ENCODE data around the gene CCDC40. TPM values are rescaled to one million over a fixed set of nuclear protein-coding genes. Genes with fewer than 3 reads are reported as not detected.
A peak's percentile ranks its signal among the peaks of the same experiment; 100 is the strongest.
"Not testable (repeated sequence)": the region's sequence is repeated elsewhere in the genome, so short reads cannot be mapped to it uniquely, and the experiment has no call there.

The CCDC40 gene
- total and polyA plus RNA-seq, 4 experiments from 2014 or later = 0.28 to 1.3 TPM; not detected in 2

GRCh38 chr17:79994228-79994569 lies 42.2 kb upstream of the CCDC40 start:
- peaks cover 60% of the 10 kb centered on the region for H3K4me1 ChIP-seq (ENCODE audit: insufficient read depth, low read length)
- not testable (repeated sequence) for DNase-seq; H3K4me3 ChIP-seq (ENCODE audit: low read length in 2 of 2); H3K27ac ChIP-seq (ENCODE audit: low read depth, low read length); H3K27me3 ChIP-seq (ENCODE audit: insufficient read depth, low read length); H3K9me3 ChIP-seq (ENCODE audit: control insufficient read depth in 1 of 2, low read length in 2 of 2); H3K27ac Mint-ChIP-seq; H3K36me3 Mint-ChIP-seq; H3K9me3 Mint-ChIP-seq; H3K36me3 ChIP-seq (ENCODE audit: insufficient read depth, low read length); H3K27me3 Mint-ChIP-seq; H3K4me3 Mint-ChIP-seq
- CTCF ChIA-PET (ENCODE audit: partially characterized antibody) = interaction anchor here (1.0 to 4.5 kb wide), 9 partner anchors 12 to 253 kb away, joined by 3 to 30 read pairs (median 5); no protein-coding TSS in a partner anchor
- POLR2A ChIA-PET (ENCODE audit: partially characterized antibody) = interaction anchor here (0.8 kb wide), 1 partner anchor 10 kb away, joined by 3 read pairs; no protein-coding TSS in a partner anchor
- intact Hi-C loops (cut with micrococcal nuclease) = loop anchor here (5.0 kb wide), 1 partner anchor 182 kb away; no protein-coding TSS in a partner anchor
- peaks cover 31 to 64% (median 46%) of the 10 kb centered on the region in 4 donors for H3K4me1 Mint-ChIP-seq

- CTCF ChIA-PET (ENCODE audit: partially characterized antibody) = interaction anchor here (1.3 to 4.5 kb wide), 6 partner anchors 11 to 249 kb away, joined by 4 to 30 read pairs (median 10); no protein-coding TSS in a partner anchor
- DNase-seq = no peak
- no peaks in the 10 kb centered on the region for H3K36me3 ChIP-seq (ENCODE audit: insufficient read depth, low read length)
- Mint-ChIP-seq H3K36me3 (no peaks in the 10 kb centered on the region), H3K4me1 (peaks cover 32 to 64% (median 46%) of the 10 kb centered on the region in 4 donors), H3K4me3 (no peak overlapping the region), H3K9me3 (no peaks in the 10 kb centered on the region), H3K27me3 (no peaks in the 10 kb centered on the region), H3K27ac (peak overlapping the region in 2 of 7 donors; percentile 15 to 48)
- POLR2A ChIA-PET (ENCODE audit: partially characterized antibody) = interaction anchor here (0.6 kb wide), 1 partner anchor 81 kb away, joined by 3 read pairs; no protein-coding TSS in a partner anchor
- no peaks in the 10 kb centered on the region for H3K9me3 ChIP-seq (ENCODE audit: control insufficient read depth in 1 of 2, low read length in 2 of 2)
- H3K27ac ChIP-seq (ENCODE audit: low read depth, low read length) = no peak overlapping the region
- H3K27me3 ChIP-seq (ENCODE audit: insufficient read depth, low read length) = no peaks in the 10 kb centered on the region
- H3K4me1 ChIP-seq (ENCODE audit: insufficient read depth, low read length) = peaks cover 60% of the 10 kb centered on the region
- intact Hi-C loops (cut with micrococcal nuclease) = loop anchor here (5.0 kb wide), 1 partner anchor 182 kb away; no protein-coding TSS in a partner anchor
- H3K4me3 ChIP-seq (ENCODE audit: low read length in 2 of 2) = no peak overlapping the region
Measured at GRCh38 chr17:79994602-79995001, 41.8 kb upstream of the CCDC40 start.

GRCh38 chr17:79995696-79996095 lies 40.7 kb upstream of the CCDC40 start:
- ChIA-PET POLR2A (ENCODE audit: partially characterized antibody) (interaction anchor here (0.6 kb wide), 1 partner anchor 194 kb away, joined by 3 read pairs; no protein-coding TSS in a partner anchor), CTCF (ENCODE audit: partially characterized antibody) (interaction anchor here (3.0 to 4.5 kb wide), 3 partner anchors 10 to 250 kb away, joined by 13 to 30 read pairs (median 24); no protein-coding TSS in a partner anchor)

DNA sequence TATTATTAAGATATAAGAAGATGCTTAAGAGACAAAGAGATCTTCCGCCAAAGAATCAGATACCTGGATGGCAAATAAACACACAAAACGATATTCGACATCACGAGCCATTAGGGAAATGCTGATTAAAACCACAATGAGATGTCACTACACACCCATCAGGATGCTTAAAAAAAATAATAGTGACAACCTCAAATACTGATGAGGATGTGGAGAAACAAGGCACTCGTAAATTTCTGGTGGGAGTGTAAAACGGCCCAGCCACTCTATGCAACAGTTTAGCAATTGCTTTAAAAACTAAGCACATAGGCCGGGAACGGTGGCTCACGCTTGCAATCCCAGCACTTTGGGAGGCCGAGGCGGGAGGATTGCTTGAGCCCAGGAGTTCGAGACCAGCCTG lies 40.2 kb upstream of the CCDC40 start:
- Mint-ChIP-seq H3K4me1 (peaks cover 32 to 55% (median 43%) of the 10 kb centered on the region in 4 donors), H3K36me3 (no peaks in the 10 kb centered on the region), H3K4me3 (peak overlapping the region in 5 of 8 donors; percentile 13 to 91 (median 81)), H3K9me3 (no peaks in the 10 kb centered on the region), H3K27me3 (no peaks in the 10 kb centered on the region), H3K27ac (peak overlapping the region; percentile 88 to 98 (median 96))
- intact Hi-C loops (cut with micrococcal nuclease) = loop anchor here (2.0 kb wide), 2 partner anchors 157 to 199 kb away; partner anchors contain the start of genes CBX4 and CBX8
- no peaks in the 10 kb centered on the region for H3K27me3 ChIP-seq (ENCODE audit: insufficient read depth, low read length)
- no peak overlapping the region for H3K4me3 ChIP-seq (ENCODE audit: low read length in 2 of 2)
- H3K4me1 ChIP-seq (ENCODE audit: insufficient read depth, low read length) = peaks cover 56% of the 10 kb centered on the region
- H3K9me3 ChIP-seq (ENCODE audit: control insufficient read depth in 1 of 2, low read length in 2 of 2) = no peaks in the 10 kb centered on the region
- DNase-seq = peak in 2 of 5 donors; percentile 8 to 24
- CTCF ChIA-PET (ENCODE audit: partially characterized antibody) = interaction anchor here (0.8 to 5.0 kb wide), 10 partner anchors 9 to 255 kb away, joined by 3 to 41 read pairs (median 12); no protein-coding TSS in a partner anchor
- H3K27ac ChIP-seq (ENCODE audit: low read depth, low read length) = peak overlapping the region; percentile 64
- POLR2A ChIA-PET (ENCODE audit: partially characterized antibody) = interaction anchor here (0.6 to 2.3 kb wide), 15 partner anchors 9 to 458 kb away, joined by 3 to 13 read pairs (median 5); partner anchors contain the start of genes CBX4, CBX8 and GAA
- H3K36me3 ChIP-seq (ENCODE audit: insufficient read depth, low read length) = no peaks in the 10 kb centered on the region

More at GRCh38 chr17:79995696-79996095, 40.7 kb upstream of the CCDC40 start:
- DNase-seq = no peak
- Mint-ChIP-seq H3K9me3 (no peaks in the 10 kb centered on the region), H3K4me3 (peak overlapping the region in 1 of 8 donors; percentile 13), H3K4me1 (peaks cover 32 to 60% (median 46%) of the 10 kb centered on the region in 4 donors), H3K27ac (peak overlapping the region; percentile 10 to 97 (median 91)), H3K27me3 (no peaks in the 10 kb centered on the region), H3K36me3 (no peaks in the 10 kb centered on the region)
- H3K9me3 ChIP-seq (ENCODE audit: control insufficient read depth in 1 of 2, low read length in 2 of 2) = no peaks in the 10 kb centered on the region
- no peaks in the 10 kb centered on the region for H3K27me3 ChIP-seq (ENCODE audit: insufficient read depth, low read length)
- no peak overlapping the region for H3K4me3 ChIP-seq (ENCODE audit: low read length in 2 of 2)
- H3K36me3 ChIP-seq (ENCODE audit: insufficient read depth, low read length) = no peaks in the 10 kb centered on the region
- intact Hi-C loops (cut with micrococcal nuclease) = loop anchor here (2.0 kb wide), 2 partner anchors 157 to 199 kb away; partner anchors contain the start of genes CBX4 and CBX8
- H3K27ac ChIP-seq (ENCODE audit: low read depth, low read length) = no peak overlapping the region
- H3K4me1 ChIP-seq (ENCODE audit: insufficient read depth, low read length) = peaks cover 60% of the 10 kb centered on the region

DNA sequence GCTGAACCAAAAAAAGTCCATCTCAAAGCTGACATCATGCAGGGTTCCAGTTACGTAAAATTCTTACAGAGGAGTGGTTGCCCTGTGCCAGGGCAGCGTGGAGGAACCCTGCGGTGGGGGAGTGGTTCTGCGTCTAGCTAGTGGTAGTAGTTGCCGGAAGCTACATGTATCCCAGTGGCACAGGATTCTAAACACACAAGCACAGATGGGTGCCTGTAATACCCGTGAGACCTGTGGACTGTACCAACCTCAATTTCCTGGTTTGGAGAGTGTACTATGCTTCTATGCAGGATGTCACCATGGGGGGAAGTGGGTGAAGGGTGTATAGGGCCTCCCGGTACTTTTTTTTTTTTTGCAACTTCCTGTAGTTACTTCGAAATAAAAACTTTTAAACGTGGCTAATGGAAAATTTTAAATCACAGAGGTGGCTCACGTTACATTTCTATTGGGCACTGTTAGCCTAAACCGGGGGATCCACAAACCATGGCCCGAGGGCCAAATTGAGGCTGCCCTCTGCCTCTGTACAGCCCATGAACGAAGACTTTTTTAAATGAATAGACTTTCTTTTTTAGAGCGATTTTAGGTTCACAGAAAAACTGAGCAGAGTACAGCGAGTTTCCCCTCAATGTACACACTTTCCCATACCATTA lies 39.3 kb upstream of the CCDC40 start:
- Mint-ChIP-seq H3K4me3 (peak overlapping the region; percentile 79 to 91 (median 82)), H3K27ac (peak overlapping the region; percentile 88 to 98 (median 96)), H3K36me3 (no peaks in the 10 kb centered on the region), H3K9me3 (no peaks in the 10 kb centered on the region), H3K4me1 (peaks cover 31 to 52% (median 40%) of the 10 kb centered on the region in 4 donors), H3K27me3 (no peaks in the 10 kb centered on the region)
- peak; percentile 89 to 98 (median 94) for DNase-seq
- Histone ChIP-seq H3K27ac (ENCODE audit: low read depth, low read length) (peak overlapping the region; percentile 64), H3K9me3 (ENCODE audit: control insufficient read depth in 1 of 2, low read length in 2 of 2) (no peaks in the 10 kb centered on the region), H3K27me3 (ENCODE audit: insufficient read depth, low read length) (no peaks in the 10 kb centered on the region), H3K36me3 (ENCODE audit: insufficient read depth, low read length) (no peaks in the 10 kb centered on the region), H3K4me3 (ENCODE audit: low read length in 2 of 2) (peak overlapping the region; percentile 39 to 54), H3K4me1 (ENCODE audit: insufficient read depth, low read length) (peaks cover 51% of the 10 kb centered on the region)
- intact Hi-C loops (cut with micrococcal nuclease) = loop anchor here (1.0 to 2.0 kb wide), 3 partner anchors 39 to 200 kb away; partner anchors contain the start of genes CBX4, CBX8 and CCDC40
- ChIA-PET CTCF (ENCODE audit: partially characterized antibody) (interaction anchor here (0.8 to 5.0 kb wide), 9 partner anchors 8 to 269 kb away, joined by 3 to 41 read pairs (median 5); no protein-coding TSS in a partner anchor), POLR2A (ENCODE audit: partially characterized antibody) (interaction anchor here (0.6 to 2.3 kb wide), 16 partner anchors 9 to 488 kb away, joined by 3 to 13 read pairs (median 5); partner anchors contain the start of genes CBX4, CBX8 and GAA)

GRCh38 chr17:80000136-80000535 lies 36.3 kb upstream of the CCDC40 start:
- Histone ChIP-seq H3K9me3 (ENCODE audit: control insufficient read depth in 1 of 2, low read length in 2 of 2) (no peaks in the 10 kb centered on the region), H3K4me1 (ENCODE audit: insufficient read depth, low read length) (peaks cover 34% of the 10 kb centered on the region), H3K4me3 (ENCODE audit: low read length in 2 of 2) (no peak overlapping the region), H3K36me3 (ENCODE audit: insufficient read depth, low read length) (no peaks in the 10 kb centered on the region), H3K27me3 (ENCODE audit: insufficient read depth, low read length) (no peaks in the 10 kb centered on the region), H3K27ac (ENCODE audit: low read depth, low read length) (no peak overlapping the region)
- ChIA-PET CTCF (ENCODE audit: partially characterized antibody) (interaction anchor here (5.0 kb wide), 1 partner anchor 9 kb away, joined by 41 read pairs; no protein-coding TSS in a partner anchor), POLR2A (ENCODE audit: partially characterized antibody) (no interaction called here)
- Mint-ChIP-seq H3K9me3 (no peaks in the 10 kb centered on the region), H3K27me3 (no peaks in the 10 kb centered on the region), H3K27ac (peak overlapping the region in 3 of 7 donors; percentile 4 to 75 (median 22)), H3K4me3 (no peak overlapping the region), H3K4me1 (peaks cover 22 to 36% (median 28%) of the 10 kb centered on the region in 4 donors), H3K36me3 (no peaks in the 10 kb centered on the region)
- DNase-seq = no peak
- intact Hi-C loops (cut with micrococcal nuclease) = loop anchor here (10.0 kb wide), 1 partner anchor 85 kb away; no protein-coding TSS in a partner anchor

All from CD4-positive, alpha-beta memory T cell (primary cell).